Parathyroid adenoma (tissue), 2 donors: ENCODE results near the gene NAIP.
"Not testable (repeated sequence)": the region's sequence is repeated elsewhere in the genome, so short reads cannot be mapped to it uniquely, and the experiment has no call there.

Source experiments
- H2AFZ ChIP-seq: fragments of 300-600 bp; sonication (generic); one replicate; pipeline ENCODE4 v1.7.0; 2017; ENCODE audit warnings: antibody characterized with exemption, mild to moderate bottlenecking
- H3K27ac ChIP-seq: fragments of 300-600 bp; sonication (generic); one replicate; pipeline ENCODE4 v1.7.0; 2017
- H3K27me3 ChIP-seq: fragments of 300-600 bp; sonication (generic); one replicate; pipeline ENCODE4 v1.7.0; 2017; ENCODE audit warnings: low read length; ENCODE audit not compliant: control insufficient read depth, insufficient read depth
- H3K36me3 ChIP-seq: fragments of 300-600 bp; sonication (generic); one replicate; pipeline ENCODE4 v1.7.0; 2017; ENCODE audit warnings: low read length; ENCODE audit not compliant: control insufficient read depth, insufficient read depth
- H3K4me1 ChIP-seq: fragments of 300-600 bp; sonication (generic); one replicate; pipeline ENCODE4 v1.7.0; 2017; ENCODE audit warnings: control low read depth
- H3K4me2 ChIP-seq: fragments of 300-600 bp; sonication (generic); one replicate; pipeline ENCODE4 v1.7.0; 2017; ENCODE audit warnings: low read length
- H3K4me3 ChIP-seq: fragments of 300-600 bp; sonication (generic); one replicate; pipeline ENCODE4 v1.7.0; 2017; ENCODE audit warnings: low read depth, low read length
- H3K79me2 ChIP-seq: fragments of 300-600 bp; sonication (generic); one replicate; pipeline ENCODE4 v1.7.0; 2017; ENCODE audit warnings: control low read depth
- H3K9ac ChIP-seq: fragments of 300-600 bp; sonication (generic); one replicate; pipeline ENCODE4 v1.7.0; 2017; ENCODE audit warnings: mild to moderate bottlenecking
- H3K9me3 ChIP-seq: fragments of 300-600 bp; sonication (generic); one replicate; pipeline ENCODE4 v1.7.0; 2017; ENCODE audit warnings: low read length; ENCODE audit not compliant: control insufficient read depth
- TF ChIP-seq, protein P1 (sequence below): fragments of 300-600 bp; sonication (generic); IDR thresholded peaks from one replicate; pipeline ENCODE4 v1.7.0; 2017; ENCODE audit warnings: antibody characterized with exemption, mild to moderate bottlenecking
- donor health status: primary hyperparathyroidism.

Gene NAIP

DNA sequence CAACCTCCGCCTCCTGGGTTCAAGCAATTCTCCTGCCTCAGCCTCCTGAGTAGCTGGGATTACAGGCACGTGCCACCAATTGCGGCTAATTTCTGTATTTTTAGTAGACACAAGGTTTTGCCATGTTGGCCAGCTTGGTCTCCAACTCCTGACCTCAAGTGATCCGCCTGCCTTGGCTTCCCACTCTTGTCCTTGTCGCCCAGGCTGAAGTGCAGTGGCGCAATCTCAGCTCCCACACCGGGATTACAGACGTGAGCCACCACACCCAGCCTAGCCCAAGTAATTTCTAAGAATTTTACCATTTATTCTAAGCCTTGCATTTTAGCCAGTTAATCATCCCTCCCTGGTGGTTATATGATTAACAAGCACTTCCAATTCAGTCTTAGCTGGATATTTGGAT, 11.0 kb downstream of the NAIP start:
- H3K79me2 ChIP-seq: no peaks in the 10 kb centered on the region
- no peak overlapping the region for H3K27ac ChIP-seq
- TF ChIP-seq, protein P1, sequence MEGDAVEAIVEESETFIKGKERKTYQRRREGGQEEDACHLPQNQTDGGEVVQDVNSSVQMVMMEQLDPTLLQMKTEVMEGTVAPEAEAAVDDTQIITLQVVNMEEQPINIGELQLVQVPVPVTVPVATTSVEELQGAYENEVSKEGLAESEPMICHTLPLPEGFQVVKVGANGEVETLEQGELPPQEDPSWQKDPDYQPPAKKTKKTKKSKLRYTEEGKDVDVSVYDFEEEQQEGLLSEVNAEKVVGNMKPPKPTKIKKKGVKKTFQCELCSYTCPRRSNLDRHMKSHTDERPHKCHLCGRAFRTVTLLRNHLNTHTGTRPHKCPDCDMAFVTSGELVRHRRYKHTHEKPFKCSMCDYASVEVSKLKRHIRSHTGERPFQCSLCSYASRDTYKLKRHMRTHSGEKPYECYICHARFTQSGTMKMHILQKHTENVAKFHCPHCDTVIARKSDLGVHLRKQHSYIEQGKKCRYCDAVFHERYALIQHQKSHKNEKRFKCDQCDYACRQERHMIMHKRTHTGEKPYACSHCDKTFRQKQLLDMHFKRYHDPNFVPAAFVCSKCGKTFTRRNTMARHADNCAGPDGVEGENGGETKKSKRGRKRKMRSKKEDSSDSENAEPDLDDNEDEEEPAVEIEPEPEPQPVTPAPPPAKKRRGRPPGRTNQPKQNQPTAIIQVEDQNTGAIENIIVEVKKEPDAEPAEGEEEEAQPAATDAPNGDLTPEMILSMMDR: no peak
- H2AFZ ChIP-seq: no peak overlapping the region
- H3K4me3 ChIP-seq: no peak overlapping the region
- no peaks in the 10 kb centered on the region for H3K9me3 ChIP-seq
- no peaks in the 10 kb centered on the region for H3K36me3 ChIP-seq
- no peaks in the 10 kb centered on the region for H3K4me1 ChIP-seq
- no peak overlapping the region for H3K9ac ChIP-seq
- H3K4me2 ChIP-seq: no peak overlapping the region
- H3K27me3 ChIP-seq: no peaks in the 10 kb centered on the region

DNA sequence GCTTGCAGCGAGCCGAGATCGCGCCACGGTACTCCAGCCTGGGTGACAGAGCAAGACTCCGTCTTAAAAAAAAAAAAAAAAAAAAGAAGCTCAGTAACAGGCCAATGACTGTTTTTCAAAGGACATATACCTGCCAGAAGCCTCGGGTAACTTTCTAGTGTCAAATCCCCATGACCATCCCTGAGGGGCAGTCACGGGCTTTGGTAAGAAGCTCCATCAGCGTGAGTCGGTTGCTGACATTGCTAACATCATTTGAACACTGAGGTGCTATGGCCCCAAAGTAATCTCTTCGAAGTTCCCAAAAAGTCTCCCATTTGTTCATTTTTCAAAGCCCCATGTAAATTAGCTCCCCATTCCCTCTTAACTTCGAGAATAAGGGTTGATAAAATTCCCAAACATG, 11.6 kb downstream of the NAIP start:
- Histone ChIP-seq H3K9me3 (no peaks in the 10 kb centered on the region), H3K79me2 (no peaks in the 10 kb centered on the region), H3K9ac (no peak overlapping the region), H2AFZ (no peak overlapping the region), H3K4me1 (no peaks in the 10 kb centered on the region), H3K4me2 (no peak overlapping the region), H3K27me3 (no peaks in the 10 kb centered on the region), H3K4me3 (no peak overlapping the region), H3K27ac (no peak overlapping the region), H3K36me3 (no peaks in the 10 kb centered on the region)
- TF ChIP-seq, protein P1: no peak

DNA sequence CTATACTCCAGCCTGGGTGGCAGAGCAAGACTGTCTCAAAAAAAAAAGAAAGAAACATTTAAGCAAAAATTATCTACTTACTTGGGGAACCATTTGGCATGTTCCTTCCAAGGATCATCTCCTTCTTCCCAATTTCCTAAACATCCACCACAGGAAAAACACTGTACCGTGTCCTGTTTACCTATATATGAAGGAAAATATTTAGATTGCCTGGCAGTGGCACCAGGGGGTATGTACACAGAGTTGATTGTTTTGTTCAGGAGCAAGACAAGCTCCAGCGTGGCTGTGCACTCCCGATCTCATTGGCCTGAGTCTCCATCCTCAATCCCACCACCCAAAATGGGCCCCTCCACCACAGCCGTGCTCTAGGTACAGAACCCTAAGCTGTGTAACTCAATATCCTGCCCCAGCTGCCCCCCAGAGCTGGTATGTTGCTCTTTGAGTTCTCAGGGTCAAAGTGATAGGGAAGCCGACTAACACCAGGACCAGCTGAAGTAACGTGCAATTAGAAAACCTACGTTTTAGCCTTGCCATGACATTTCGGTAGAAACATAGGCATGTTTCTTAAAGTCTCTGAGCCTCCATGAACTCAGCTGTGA, 13.8 kb downstream of the NAIP start:
- no peaks in the 10 kb centered on the region for H3K36me3 ChIP-seq

GRCh38 chr5:71006983-71007382, 18.2 kb downstream of the NAIP start:
- H3K79me2 ChIP-seq, H3K4me2 ChIP-seq, H3K27me3 ChIP-seq, H3K27ac ChIP-seq, H3K9ac ChIP-seq, H3K4me3 ChIP-seq, H3K36me3 ChIP-seq, H3K9me3 ChIP-seq, H2AFZ ChIP-seq, H3K4me1 ChIP-seq: not testable (repeated sequence)

More for the DNA sequence above, 13.8 kb downstream of the NAIP start:
- Histone ChIP-seq H3K4me3 (no peak overlapping the region), H3K79me2 (no peaks in the 10 kb centered on the region), H2AFZ (no peak overlapping the region), H3K4me1 (no peaks in the 10 kb centered on the region), H3K9me3 (no peaks in the 10 kb centered on the region), H3K4me2 (no peak overlapping the region), H3K27ac (no peak overlapping the region), H3K27me3 (no peaks in the 10 kb centered on the region), H3K9ac (no peak overlapping the region)
- TF ChIP-seq, protein P1: no peak

DNA sequence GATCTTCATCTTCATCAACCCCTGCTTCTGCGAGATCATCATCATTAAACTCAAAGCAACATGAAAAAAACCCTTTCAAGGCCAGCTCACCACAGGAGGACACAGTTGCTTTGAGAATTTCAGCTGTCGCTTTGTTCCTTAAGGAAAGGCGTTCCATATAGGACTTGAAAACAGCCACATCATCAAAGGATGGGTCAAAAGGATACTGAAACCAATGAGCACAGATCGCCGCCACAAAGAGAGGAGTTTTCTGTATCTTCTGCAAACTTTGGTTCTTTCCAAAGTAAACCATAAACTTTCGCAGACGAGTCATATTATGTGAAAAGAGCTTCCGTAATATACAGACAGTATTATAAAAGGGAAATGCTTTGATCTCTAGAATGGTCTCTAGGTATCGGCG, 40.3 kb downstream of the NAIP start:
- H3K4me1 ChIP-seq, H3K9me3 ChIP-seq, H3K4me3 ChIP-seq, H2AFZ ChIP-seq, H3K79me2 ChIP-seq, H3K27me3 ChIP-seq, H3K4me2 ChIP-seq, H3K27ac ChIP-seq, H3K36me3 ChIP-seq, H3K9ac ChIP-seq: not testable (repeated sequence)

- H3K79me2 ChIP-seq, H3K4me2 ChIP-seq, H3K27ac ChIP-seq, H3K36me3 ChIP-seq, H3K9ac ChIP-seq, H3K27me3 ChIP-seq, H2AFZ ChIP-seq, H3K4me3 ChIP-seq, H3K9me3 ChIP-seq, H3K4me1 ChIP-seq: not testable (repeated sequence)
Observed at GRCh38 chr5:70967220-70967619, 57.9 kb downstream of the NAIP start.

DNA sequence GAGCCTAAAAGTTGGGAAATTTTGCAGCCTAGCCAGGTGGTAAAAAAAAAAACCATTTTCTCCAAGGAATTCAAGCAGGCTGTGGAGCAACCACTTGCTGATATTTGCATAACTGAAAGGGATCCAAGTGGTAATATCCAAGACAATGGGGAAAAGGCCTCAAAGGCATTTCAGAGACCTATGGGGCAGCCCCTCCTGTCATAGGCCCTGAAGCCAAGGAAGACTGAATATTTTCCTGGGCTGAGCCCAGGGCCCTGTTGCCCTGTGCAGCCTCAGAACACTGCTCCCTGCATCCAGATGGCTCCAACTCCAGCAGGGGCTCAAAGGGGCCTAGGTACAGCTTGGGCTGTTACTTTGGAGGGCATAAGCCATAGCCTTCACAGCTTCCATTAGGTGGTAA, 60.6 kb downstream of the NAIP start:
- H3K79me2 ChIP-seq, H3K4me3 ChIP-seq, H3K36me3 ChIP-seq: not testable (repeated sequence)

DNA sequence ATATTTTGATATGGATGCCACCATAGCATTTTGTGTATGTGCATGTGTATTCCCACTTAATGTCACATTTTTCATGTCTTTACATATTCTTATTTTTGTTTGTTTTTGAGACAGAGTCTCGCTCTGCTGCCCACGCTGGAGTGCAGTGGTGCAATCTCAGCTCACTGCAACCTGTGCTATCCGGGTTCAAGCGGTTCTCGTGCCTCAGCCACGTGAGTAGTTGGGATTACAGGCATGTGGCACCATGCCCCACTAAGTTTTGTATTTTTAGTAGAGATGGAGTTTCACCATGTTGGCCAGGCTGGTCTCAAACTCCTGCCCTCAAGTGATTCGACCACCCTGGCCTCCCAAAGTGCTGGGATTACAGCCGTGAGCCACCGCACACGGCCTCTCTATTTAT, 72.1 kb downstream of the NAIP start:
- not testable (repeated sequence) for H3K36me3 ChIP-seq, H3K4me1 ChIP-seq, H3K79me2 ChIP-seq, H3K9me3 ChIP-seq, H3K9ac ChIP-seq, H3K27ac ChIP-seq, H2AFZ ChIP-seq, H3K27me3 ChIP-seq, H3K4me3 ChIP-seq, H3K4me2 ChIP-seq

More for the DNA sequence above, 60.6 kb downstream of the NAIP start:
- H3K27me3 ChIP-seq, H3K4me2 ChIP-seq, H3K4me1 ChIP-seq, H3K9me3 ChIP-seq, H3K9ac ChIP-seq, H3K27ac ChIP-seq, H2AFZ ChIP-seq: not testable (repeated sequence)

- not testable (repeated sequence) for H3K36me3 ChIP-seq, H2AFZ ChIP-seq, H3K4me2 ChIP-seq, H3K27ac ChIP-seq, H3K27me3 ChIP-seq, H3K4me1 ChIP-seq, H3K9ac ChIP-seq, H3K9me3 ChIP-seq, H3K4me3 ChIP-seq, H3K79me2 ChIP-seq
Observed at GRCh38 chr5:70932560-70932959, 92.6 kb downstream of the NAIP start.
